ENCODE data around the gene PPM1A.

PPM1A gene

DNA sequence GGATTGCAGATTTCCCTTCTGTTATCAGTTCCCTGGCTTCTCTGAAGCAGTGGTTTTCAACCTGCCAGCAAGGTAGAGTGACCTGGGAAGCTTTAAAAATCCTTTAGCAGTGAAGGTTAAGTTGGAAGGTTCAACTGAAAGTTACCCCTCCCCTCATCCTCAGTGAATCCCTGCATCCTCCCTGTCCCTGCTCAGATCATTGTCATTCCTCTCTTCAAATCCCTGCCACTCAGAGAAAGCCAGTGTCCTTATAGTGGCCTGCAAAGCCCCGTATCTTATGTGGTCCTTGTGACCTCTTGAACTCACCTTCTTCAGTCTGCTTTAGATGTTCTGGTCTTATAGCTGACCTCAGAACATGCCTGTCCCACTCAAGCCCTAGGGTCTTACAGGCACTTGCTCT, 53.6 kb downstream of the PPM1A start:
- no peak overlapping the region for H3K4me2 ChIP-seq (ENCODE audit: insufficient read depth, low read length)
- no peak overlapping the region for H2AFZ ChIP-seq (ENCODE audit: low read depth, low read length)
- no peak overlapping the region for H3K9ac ChIP-seq (ENCODE audit: low read depth, low read length)
- ATAC-seq (ENCODE audit: insufficient read depth, low read depth) (no peak), DNase-seq (no peak)
- H3K79me2 ChIP-seq (ENCODE audit: insufficient read depth, low read length): no peaks in the 10 kb centered on the region
- no peak overlapping the region for H3K27ac ChIP-seq (ENCODE audit: low read length)
- H3K4me3 ChIP-seq (ENCODE audit: low read depth in 1 of 2, low read length in 2 of 2): no peak overlapping the region
- H4K20me1 ChIP-seq (ENCODE audit: insufficient read depth, low read length): no peaks in the 10 kb centered on the region
- no peak for TF ChIP-seq EZH2 (IDR thresholded peaks at IDR 0.05; ENCODE audit: borderline replicate concordance, low read depth, low read length, severe bottlenecking)
- TF ChIP-seq, protein P1, sequence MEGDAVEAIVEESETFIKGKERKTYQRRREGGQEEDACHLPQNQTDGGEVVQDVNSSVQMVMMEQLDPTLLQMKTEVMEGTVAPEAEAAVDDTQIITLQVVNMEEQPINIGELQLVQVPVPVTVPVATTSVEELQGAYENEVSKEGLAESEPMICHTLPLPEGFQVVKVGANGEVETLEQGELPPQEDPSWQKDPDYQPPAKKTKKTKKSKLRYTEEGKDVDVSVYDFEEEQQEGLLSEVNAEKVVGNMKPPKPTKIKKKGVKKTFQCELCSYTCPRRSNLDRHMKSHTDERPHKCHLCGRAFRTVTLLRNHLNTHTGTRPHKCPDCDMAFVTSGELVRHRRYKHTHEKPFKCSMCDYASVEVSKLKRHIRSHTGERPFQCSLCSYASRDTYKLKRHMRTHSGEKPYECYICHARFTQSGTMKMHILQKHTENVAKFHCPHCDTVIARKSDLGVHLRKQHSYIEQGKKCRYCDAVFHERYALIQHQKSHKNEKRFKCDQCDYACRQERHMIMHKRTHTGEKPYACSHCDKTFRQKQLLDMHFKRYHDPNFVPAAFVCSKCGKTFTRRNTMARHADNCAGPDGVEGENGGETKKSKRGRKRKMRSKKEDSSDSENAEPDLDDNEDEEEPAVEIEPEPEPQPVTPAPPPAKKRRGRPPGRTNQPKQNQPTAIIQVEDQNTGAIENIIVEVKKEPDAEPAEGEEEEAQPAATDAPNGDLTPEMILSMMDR (IDR thresholded peaks at IDR 0.05; ENCODE audit: borderline replicate concordance, extremely low read depth, low read length, poor library complexity, severe bottlenecking): no peak
- no peaks in the 10 kb centered on the region for H3K27me3 ChIP-seq (ENCODE audit: insufficient read depth, low read length, poor library complexity)
- H3K9me3 ChIP-seq (ENCODE audit: insufficient read depth, low read length, severe bottlenecking): no peaks in the 10 kb centered on the region
- H3K4me1 ChIP-seq (ENCODE audit: insufficient read depth, low read length): no peaks in the 10 kb centered on the region
- no peaks in the 10 kb centered on the region for H3K36me3 ChIP-seq (ENCODE audit: insufficient read depth, low read length)

DNA sequence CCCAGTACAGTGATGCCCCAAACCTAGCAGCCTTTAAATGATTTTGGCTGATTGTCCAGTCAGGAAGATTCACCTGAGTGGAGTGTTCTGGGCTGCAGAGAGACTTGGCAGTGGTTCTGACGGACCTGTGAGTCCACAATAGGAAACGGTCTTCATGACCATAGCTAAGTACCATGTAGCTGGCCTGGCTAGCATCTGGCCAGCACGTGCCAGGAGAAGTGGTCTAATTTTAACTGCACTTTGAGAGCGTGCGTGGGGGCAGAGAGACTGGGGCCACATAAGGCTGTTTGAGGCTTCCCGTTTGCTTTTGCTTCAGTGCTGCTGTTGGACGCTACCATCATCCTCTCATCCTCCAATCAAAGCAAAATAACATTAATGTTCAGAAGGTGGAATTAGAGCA, 54.7 kb downstream of the PPM1A start:
- no peak for ATAC-seq (ENCODE audit: insufficient read depth, low read depth)

DNA sequence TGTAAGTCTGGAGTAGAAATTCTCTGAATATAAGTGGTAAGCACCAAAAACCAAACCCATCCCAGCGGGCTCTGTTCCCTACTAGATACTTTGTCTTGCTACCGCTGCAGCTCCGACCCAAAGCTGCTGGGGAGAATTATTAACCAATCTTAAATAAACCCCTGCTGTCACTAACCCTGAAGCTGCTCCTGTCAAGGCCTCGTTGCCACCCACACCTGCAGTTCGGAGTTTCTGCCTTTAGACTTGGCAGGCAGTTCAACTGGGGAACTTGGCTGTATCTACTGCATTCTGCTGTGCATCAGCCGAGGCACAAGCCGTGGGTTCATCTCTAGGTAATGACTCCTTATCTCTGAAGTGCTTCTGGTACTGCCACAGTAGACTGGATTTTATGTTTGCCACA, 55.5 kb downstream of the PPM1A start:
- Histone ChIP-seq H3K79me2 (ENCODE audit: insufficient read depth, low read length) (no peaks in the 10 kb centered on the region), H3K4me3 (ENCODE audit: low read depth in 1 of 2, low read length in 2 of 2) (no peak overlapping the region)

More for the DNA sequence above, 54.7 kb downstream of the PPM1A start:
- H3K4me2 ChIP-seq (ENCODE audit: insufficient read depth, low read length): no peak overlapping the region
- no peaks in the 10 kb centered on the region for H3K36me3 ChIP-seq (ENCODE audit: insufficient read depth, low read length)
- no peak for TF ChIP-seq EZH2 (IDR thresholded peaks at IDR 0.05; ENCODE audit: borderline replicate concordance, low read depth, low read length, severe bottlenecking)
- TF ChIP-seq, protein P1 (IDR thresholded peaks at IDR 0.05; ENCODE audit: borderline replicate concordance, extremely low read depth, low read length, poor library complexity, severe bottlenecking): no peak
- no peak for DNase-seq
- H3K9ac ChIP-seq (ENCODE audit: low read depth, low read length): no peak overlapping the region
- no peaks in the 10 kb centered on the region for H3K4me1 ChIP-seq (ENCODE audit: insufficient read depth, low read length)
- no peak overlapping the region for H2AFZ ChIP-seq (ENCODE audit: low read depth, low read length)
- no peak overlapping the region for H3K4me3 ChIP-seq (ENCODE audit: low read depth in 1 of 2, low read length in 2 of 2)
- no peaks in the 10 kb centered on the region for H4K20me1 ChIP-seq (ENCODE audit: insufficient read depth, low read length)
- H3K79me2 ChIP-seq (ENCODE audit: insufficient read depth, low read length): no peaks in the 10 kb centered on the region
- H3K9me3 ChIP-seq (ENCODE audit: insufficient read depth, low read length, severe bottlenecking): no peaks in the 10 kb centered on the region
- no peaks in the 10 kb centered on the region for H3K27me3 ChIP-seq (ENCODE audit: insufficient read depth, low read length, poor library complexity)
- no peak overlapping the region for H3K27ac ChIP-seq (ENCODE audit: low read length)

More for the DNA sequence above, 55.5 kb downstream of the PPM1A start:
- H3K9ac ChIP-seq (ENCODE audit: low read depth, low read length): no peak overlapping the region
- H3K4me1 ChIP-seq (ENCODE audit: insufficient read depth, low read length): no peaks in the 10 kb centered on the region
- H3K36me3 ChIP-seq (ENCODE audit: insufficient read depth, low read length): no peaks in the 10 kb centered on the region
- H3K27me3 ChIP-seq (ENCODE audit: insufficient read depth, low read length, poor library complexity): no peaks in the 10 kb centered on the region
- no peak for ATAC-seq (ENCODE audit: insufficient read depth, low read depth)
- DNase-seq: no peak
- H2AFZ ChIP-seq (ENCODE audit: low read depth, low read length): no peak overlapping the region
- H3K9me3 ChIP-seq (ENCODE audit: insufficient read depth, low read length, severe bottlenecking): no peaks in the 10 kb centered on the region
- no peaks in the 10 kb centered on the region for H4K20me1 ChIP-seq (ENCODE audit: insufficient read depth, low read length)
- no peak overlapping the region for H3K4me2 ChIP-seq (ENCODE audit: insufficient read depth, low read length)
- no peak for TF ChIP-seq EZH2 (IDR thresholded peaks at IDR 0.05; ENCODE audit: borderline replicate concordance, low read depth, low read length, severe bottlenecking)
- TF ChIP-seq, protein P1 (IDR thresholded peaks at IDR 0.05; ENCODE audit: borderline replicate concordance, extremely low read depth, low read length, poor library complexity, severe bottlenecking): no peak
- no peak overlapping the region for H3K27ac ChIP-seq (ENCODE audit: low read length)

Data from DND-41 (cell line).